SK-N-SH treated with all-trans-retinoic acid at 6 μM for 48 hours (cell line): Measurements from ENCODE around the gene CST3.

Experiments
- ARNTL ChIP-seq: fragments of 450-650 bp; formaldehyde crosslinking; IDR thresholded peaks from 2 replicates; pipeline ENCODE4 v1.5.0; 2020; ENCODE audit warnings: low read depth, mild to moderate bottlenecking, moderate library complexity, borderline replicate concordance
- BACH2 ChIP-seq: fragments of 250-450 bp; sonication (Bioruptor Pico); IDR thresholded peaks from 2 replicates; pipeline ENCODE4 v1.9.0; 2021; ENCODE audit warnings: mild to moderate bottlenecking, borderline replicate concordance
- CREB5 ChIP-seq: fragments of 250-450 bp; sonication (Bioruptor Pico); IDR thresholded peaks from 2 replicates; pipeline ENCODE4 v1.5.1; 2020; ENCODE audit warnings: low read depth, mild to moderate bottlenecking, moderate library complexity
- CSRNP3 ChIP-seq: fragments of 250-450 bp; sonication (Bioruptor Pico); IDR thresholded peaks from 2 replicates; pipeline ENCODE4 v1.5.1; 2021; ENCODE audit warnings: mild to moderate bottlenecking, moderate library complexity
- ESRRG ChIP-seq: fragments of 250-450 bp; sonication (Bioruptor Pico); IDR thresholded peaks from 2 replicates; pipeline ENCODE4 v1.6.1; 2021; ENCODE audit warnings: mild to moderate bottlenecking
- PPARA ChIP-seq: fragments of 250-450 bp; sonication (Bioruptor Pico); IDR thresholded peaks from 2 replicates; pipeline ENCODE4 v1.5.0; 2020; ENCODE audit warnings: mild to moderate bottlenecking, borderline replicate concordance
- RARB ChIP-seq: fragments of 250-450 bp; sonication (Bioruptor Pico); IDR thresholded peaks from 2 replicates; pipeline ENCODE4 v1.8.0; 2021; ENCODE audit warnings: mild to moderate bottlenecking, moderate library complexity
- ZFP3 ChIP-seq: fragments of 250-450 bp; sonication (Bioruptor Pico); IDR thresholded peaks from 2 replicates; pipeline ENCODE4 v1.5.0; 2020; ENCODE audit warnings: mild to moderate bottlenecking, moderate library complexity
- ZFP30 ChIP-seq: fragments of 450-650 bp; formaldehyde crosslinking; IDR thresholded peaks from 2 replicates; pipeline ENCODE4 v1.5.0; 2022; ENCODE audit warnings: mild to moderate bottlenecking, moderate library complexity
- ZNF70 ChIP-seq: fragments of 450-650 bp; formaldehyde crosslinking; IDR thresholded peaks from 2 replicates; pipeline ENCODE4 v1.5.0; 2020; ENCODE audit warnings: mild to moderate bottlenecking, moderate library complexity
- ZNF8 ChIP-seq: fragments of 450-650 bp; formaldehyde crosslinking; IDR thresholded peaks from 2 replicates; pipeline ENCODE4 v1.5.0; 2020; ENCODE audit warnings: mild to moderate bottlenecking, moderate library complexity

- TF ChIP-seq ZFP30 (CRISPR knock-in tag) = no peak
- TF ChIP-seq PPARA (CRISPR knock-in tag) = no peak
- TF ChIP-seq ZFP3 = no peak
- TF ChIP-seq BACH2 (CRISPR knock-in tag) = no peak
- TF ChIP-seq CSRNP3 (CRISPR knock-in tag) = no peak
- no peak for TF ChIP-seq ZNF70 (CRISPR knock-in tag)
- no peak for TF ChIP-seq CREB5 (CRISPR knock-in tag)
- TF ChIP-seq ESRRG (CRISPR knock-in tag) = no peak
- TF ChIP-seq ZNF8 (CRISPR knock-in tag) = no peak
- TF ChIP-seq ARNTL = no peak
- no peak for TF ChIP-seq RARB (CRISPR knock-in tag)
Measured at GRCh38 chr20:23634985-23635767, 2.6 kb downstream of the CST3 start.
